ENCODE measurements around the gene SULT6B1. TPM values are rescaled to one million over a fixed set of nuclear protein-coding genes. Genes with fewer than 3 reads are reported as not detected.

The SULT6B1 gene
- total and polyA plus RNA-seq, 2 donors (not counting 3 experiments of a cell fraction or from before 2014, with no cell fraction given) = not detected

DNA sequence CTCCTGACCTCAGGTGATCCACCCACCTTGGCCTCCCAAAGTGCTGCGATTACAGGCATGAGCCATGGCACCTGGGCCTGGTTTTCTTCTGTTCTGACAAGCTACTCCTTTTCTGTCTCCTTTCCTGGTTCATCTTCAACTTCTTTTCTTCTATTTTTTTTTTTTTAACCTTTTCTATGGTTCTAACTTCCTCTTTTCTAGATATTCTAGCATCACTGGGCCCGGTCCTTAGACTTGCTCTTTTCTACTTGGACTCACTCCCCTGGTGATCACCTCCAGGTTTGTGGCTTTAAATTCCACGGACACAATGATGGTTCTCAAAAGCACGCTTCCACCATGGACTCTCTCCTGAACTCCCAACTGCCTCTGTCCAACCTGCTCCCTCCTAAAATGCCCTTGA lies 33.7 kb downstream of the SULT6B1 start:
- no peaks in the 10 kb centered on the region for H3K27me3 ChIP-seq (ENCODE audit: control insufficient read depth in 2 of 2, insufficient read depth in 2 of 2, low read length in 2 of 2)
- no peak overlapping the region for H2AFZ ChIP-seq (ENCODE audit: low read depth, low read length)
- H3K4me3 ChIP-seq (replicated peaks in 1 of 3; ENCODE audit: insufficient read depth in 1 of 3, low read depth in 1 of 3, low read length in 3 of 3) = no peak overlapping the region
- intact Hi-C loops (cut with micrococcal nuclease) = no loop called here
- dilution Hi-C loops (cut with MboI; ENCODE audit: extremely low pct_ligation_motif_present, low sequenced_read_pairs) = no loop called here
- BruUV-seq (replicated peaks) = no TSS peak
- FAIRE-seq = no peak
- H3K36me3 ChIP-seq (ENCODE audit: control insufficient read depth in 2 of 2, extremely low read depth in 1 of 2, insufficient read depth in 2 of 2, low read length in 2 of 2) = no peaks in the 10 kb centered on the region
- POLR2A ChIA-PET = no interaction called here
- H3K4me2 ChIP-seq (ENCODE audit: insufficient read depth, low read length) = no peak overlapping the region
- no peaks in the 10 kb centered on the region for H3K9me1 ChIP-seq (replicated peaks; ENCODE audit: control insufficient read depth, extremely low read depth, insufficient read depth, low read length)
- H3K9me3 ChIP-seq (replicated peaks; ENCODE audit: control insufficient read depth, insufficient read depth, low read length) = no peaks in the 10 kb centered on the region
- H3K79me2 ChIP-seq (ENCODE audit: control insufficient read depth, insufficient read depth, low read length) = peaks cover 49% of the 10 kb centered on the region
- no peak overlapping the region for H3K9ac ChIP-seq (replicated peaks; ENCODE audit: extremely low read depth, insufficient read depth, low read length)
- CTCF ChIA-PET = no interaction called here
- H3K4me1 ChIP-seq (ENCODE audit: control insufficient read depth, extremely low read depth, insufficient read depth, low read length) = peaks cover 40% of the 10 kb centered on the region
- TF ChIP-seq MYC (IDR thresholded peaks at IDR 0.05; ENCODE audit: low read depth, low read length) (no peak), EZH2 (IDR thresholded peaks at IDR 0.05; ENCODE audit: borderline replicate concordance, low read depth, low read length, severe bottlenecking) (no peak), FOS (IDR thresholded peaks at IDR 0.05; ENCODE audit: borderline replicate concordance, insufficient read depth, low read length) (no peak), MAX (IDR thresholded peaks at IDR 0.05; ENCODE audit: insufficient read depth, insufficient read length) (no peak), GATA2 (IDR thresholded peaks at IDR 0.05; ENCODE audit: insufficient read depth, insufficient read length, low read depth, low read length) (no peak), POLR2AphosphoS5 (IDR thresholded peaks at IDR 0.05; ENCODE audit: insufficient read depth, low read depth, low read length) (no peak), POLR2A (IDR thresholded peaks at IDR 0.05; ENCODE audit: low read depth, low read length) (no peak), CTCF (IDR thresholded peaks at IDR 0.05; ENCODE audit: extremely low read depth in 1 of 2, insufficient read depth in 1 of 2, low read depth in 1 of 2, low read length in 2 of 2) (no peak)
- H3K27ac ChIP-seq (ENCODE audit: insufficient read depth, low read depth, low read length) = no peak overlapping the region
- DNase-seq (ENCODE audit: low read depth, low spot score) = no peak
- no peaks in the 10 kb centered on the region for H4K20me1 ChIP-seq (replicated peaks; ENCODE audit: control insufficient read depth, extremely low read depth, insufficient read depth, low read length)
